GM23338 (cell line): ENCODE results near the gene PIEZO2.

Experiments used
- CREB1 ChIP-seq: fragments of 250-450 bp; sonication (Bioruptor Pico); IDR thresholded peaks from 2 replicates; pipeline ENCODE4 v1.5.0; 2020; ENCODE audit warnings: low read depth, mild to moderate bottlenecking, moderate library complexity
- EZH2 ChIP-seq: fragments of 200-600 bp; sonication (generic); IDR thresholded peaks from one replicate; pipeline ENCODE4 v1.8.0; 2017; ENCODE audit warnings: antibody characterized with exemption, mild to moderate bottlenecking, low read depth; ENCODE audit not compliant: unreplicated experiment
- EZH2phosphoT487 ChIP-seq: fragments of 200-600 bp; sonication (generic); IDR thresholded peaks from one replicate; pipeline ENCODE4 v1.8.1; 2018; ENCODE audit warnings: antibody characterized with exemption; ENCODE audit not compliant: unreplicated experiment
- JUNB ChIP-seq: IDR thresholded peaks from one replicate; pipeline ENCODE4 v1.6.1; 2016; ENCODE audit warnings: antibody characterized with exemption; ENCODE audit not compliant: unreplicated experiment
- NANOG ChIP-seq: IDR thresholded peaks from 2 replicates; pipeline ENCODE4 v1.6.1; 2016; ENCODE audit warnings: antibody characterized with exemption, borderline replicate concordance
- POLR2AphosphoS5 ChIP-seq: IDR thresholded peaks from 2 replicates; pipeline ENCODE4 v1.6.1; 2016; ENCODE audit warnings: antibody characterized with exemption, low read depth
- ZNF331 ChIP-seq: fragments of 250-450 bp; sonication (Bioruptor Pico); IDR thresholded peaks from 2 replicates; pipeline ENCODE4 v1.5.0; 2020; ENCODE audit warnings: low read depth, mild to moderate bottlenecking, moderate library complexity
- TF ChIP-seq, protein P1 (sequence below), 2 experiments: fragments of 200-600 bp in 1 of 2; sonication (generic) in 1 of 2; conservative IDR thresholded peaks; 2 replicates each; pipeline versions ENCODE4 v1.5.1 to v1.6.1; 2016 to 2017; ENCODE audit warnings: antibody characterized with exemption in 2 of 2, low read depth in 2 of 2, mild to moderate bottlenecking in 2 of 2, moderate library complexity in 1 of 2
- TF ChIP-seq, protein P2 (sequence below): IDR thresholded peaks from one replicate; pipeline ENCODE4 v1.6.1; 2018; ENCODE audit warnings: antibody characterized with exemption; ENCODE audit not compliant: unreplicated experiment
- TF ChIP-seq, protein P3 (sequence below): IDR thresholded peaks from 2 replicates; pipeline ENCODE4 v1.6.1; 2016; ENCODE audit warnings: antibody characterized with exemption

DNA sequence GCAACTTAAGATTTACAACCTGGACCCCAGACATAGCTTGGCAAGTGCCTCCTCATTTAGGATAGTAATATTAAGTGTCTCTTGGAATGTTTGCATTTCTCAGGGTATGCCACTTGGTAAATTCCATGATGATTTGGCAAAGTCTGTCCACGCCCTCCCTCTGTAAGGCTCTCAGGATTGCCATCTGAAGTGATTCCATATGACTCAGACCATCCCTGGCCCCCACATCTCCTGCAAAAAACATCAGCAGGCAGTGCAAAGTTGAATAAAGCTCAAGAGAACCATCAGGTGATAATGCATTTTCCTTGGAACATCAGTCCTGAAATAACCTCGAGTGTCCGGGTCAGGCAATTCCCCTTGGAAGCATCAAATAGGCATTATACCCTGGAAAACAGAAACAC, 27.1 kb upstream of the PIEZO2 start:
- TF ChIP-seq, protein P1, sequence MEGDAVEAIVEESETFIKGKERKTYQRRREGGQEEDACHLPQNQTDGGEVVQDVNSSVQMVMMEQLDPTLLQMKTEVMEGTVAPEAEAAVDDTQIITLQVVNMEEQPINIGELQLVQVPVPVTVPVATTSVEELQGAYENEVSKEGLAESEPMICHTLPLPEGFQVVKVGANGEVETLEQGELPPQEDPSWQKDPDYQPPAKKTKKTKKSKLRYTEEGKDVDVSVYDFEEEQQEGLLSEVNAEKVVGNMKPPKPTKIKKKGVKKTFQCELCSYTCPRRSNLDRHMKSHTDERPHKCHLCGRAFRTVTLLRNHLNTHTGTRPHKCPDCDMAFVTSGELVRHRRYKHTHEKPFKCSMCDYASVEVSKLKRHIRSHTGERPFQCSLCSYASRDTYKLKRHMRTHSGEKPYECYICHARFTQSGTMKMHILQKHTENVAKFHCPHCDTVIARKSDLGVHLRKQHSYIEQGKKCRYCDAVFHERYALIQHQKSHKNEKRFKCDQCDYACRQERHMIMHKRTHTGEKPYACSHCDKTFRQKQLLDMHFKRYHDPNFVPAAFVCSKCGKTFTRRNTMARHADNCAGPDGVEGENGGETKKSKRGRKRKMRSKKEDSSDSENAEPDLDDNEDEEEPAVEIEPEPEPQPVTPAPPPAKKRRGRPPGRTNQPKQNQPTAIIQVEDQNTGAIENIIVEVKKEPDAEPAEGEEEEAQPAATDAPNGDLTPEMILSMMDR (conservative IDR thresholded peaks at IDR 0.05; ENCODE audit: low read depth in 2 of 2) = no peak
- TF ChIP-seq EZH2phosphoT487 (no peak), CREB1 (CRISPR knock-in tag) (no peak), EZH2 (no peak), POLR2AphosphoS5 (no peak), JUNB (no peak), NANOG (no peak), ZNF331 (CRISPR knock-in tag) (no peak)
- TF ChIP-seq, protein P2, sequence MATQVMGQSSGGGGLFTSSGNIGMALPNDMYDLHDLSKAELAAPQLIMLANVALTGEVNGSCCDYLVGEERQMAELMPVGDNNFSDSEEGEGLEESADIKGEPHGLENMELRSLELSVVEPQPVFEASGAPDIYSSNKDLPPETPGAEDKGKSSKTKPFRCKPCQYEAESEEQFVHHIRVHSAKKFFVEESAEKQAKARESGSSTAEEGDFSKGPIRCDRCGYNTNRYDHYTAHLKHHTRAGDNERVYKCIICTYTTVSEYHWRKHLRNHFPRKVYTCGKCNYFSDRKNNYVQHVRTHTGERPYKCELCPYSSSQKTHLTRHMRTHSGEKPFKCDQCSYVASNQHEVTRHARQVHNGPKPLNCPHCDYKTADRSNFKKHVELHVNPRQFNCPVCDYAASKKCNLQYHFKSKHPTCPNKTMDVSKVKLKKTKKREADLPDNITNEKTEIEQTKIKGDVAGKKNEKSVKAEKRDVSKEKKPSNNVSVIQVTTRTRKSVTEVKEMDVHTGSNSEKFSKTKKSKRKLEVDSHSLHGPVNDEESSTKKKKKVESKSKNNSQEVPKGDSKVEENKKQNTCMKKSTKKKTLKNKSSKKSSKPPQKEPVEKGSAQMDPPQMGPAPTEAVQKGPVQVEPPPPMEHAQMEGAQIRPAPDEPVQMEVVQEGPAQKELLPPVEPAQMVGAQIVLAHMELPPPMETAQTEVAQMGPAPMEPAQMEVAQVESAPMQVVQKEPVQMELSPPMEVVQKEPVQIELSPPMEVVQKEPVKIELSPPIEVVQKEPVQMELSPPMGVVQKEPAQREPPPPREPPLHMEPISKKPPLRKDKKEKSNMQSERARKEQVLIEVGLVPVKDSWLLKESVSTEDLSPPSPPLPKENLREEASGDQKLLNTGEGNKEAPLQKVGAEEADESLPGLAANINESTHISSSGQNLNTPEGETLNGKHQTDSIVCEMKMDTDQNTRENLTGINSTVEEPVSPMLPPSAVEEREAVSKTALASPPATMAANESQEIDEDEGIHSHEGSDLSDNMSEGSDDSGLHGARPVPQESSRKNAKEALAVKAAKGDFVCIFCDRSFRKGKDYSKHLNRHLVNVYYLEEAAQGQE = no peak
- TF ChIP-seq, protein P3, sequence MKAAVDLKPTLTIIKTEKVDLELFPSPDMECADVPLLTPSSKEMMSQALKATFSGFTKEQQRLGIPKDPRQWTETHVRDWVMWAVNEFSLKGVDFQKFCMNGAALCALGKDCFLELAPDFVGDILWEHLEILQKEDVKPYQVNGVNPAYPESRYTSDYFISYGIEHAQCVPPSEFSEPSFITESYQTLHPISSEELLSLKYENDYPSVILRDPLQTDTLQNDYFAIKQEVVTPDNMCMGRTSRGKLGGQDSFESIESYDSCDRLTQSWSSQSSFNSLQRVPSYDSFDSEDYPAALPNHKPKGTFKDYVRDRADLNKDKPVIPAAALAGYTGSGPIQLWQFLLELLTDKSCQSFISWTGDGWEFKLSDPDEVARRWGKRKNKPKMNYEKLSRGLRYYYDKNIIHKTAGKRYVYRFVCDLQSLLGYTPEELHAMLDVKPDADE = no peak
